ENCODE data around the gene SPATS2.

SPATS2 gene

DNA sequence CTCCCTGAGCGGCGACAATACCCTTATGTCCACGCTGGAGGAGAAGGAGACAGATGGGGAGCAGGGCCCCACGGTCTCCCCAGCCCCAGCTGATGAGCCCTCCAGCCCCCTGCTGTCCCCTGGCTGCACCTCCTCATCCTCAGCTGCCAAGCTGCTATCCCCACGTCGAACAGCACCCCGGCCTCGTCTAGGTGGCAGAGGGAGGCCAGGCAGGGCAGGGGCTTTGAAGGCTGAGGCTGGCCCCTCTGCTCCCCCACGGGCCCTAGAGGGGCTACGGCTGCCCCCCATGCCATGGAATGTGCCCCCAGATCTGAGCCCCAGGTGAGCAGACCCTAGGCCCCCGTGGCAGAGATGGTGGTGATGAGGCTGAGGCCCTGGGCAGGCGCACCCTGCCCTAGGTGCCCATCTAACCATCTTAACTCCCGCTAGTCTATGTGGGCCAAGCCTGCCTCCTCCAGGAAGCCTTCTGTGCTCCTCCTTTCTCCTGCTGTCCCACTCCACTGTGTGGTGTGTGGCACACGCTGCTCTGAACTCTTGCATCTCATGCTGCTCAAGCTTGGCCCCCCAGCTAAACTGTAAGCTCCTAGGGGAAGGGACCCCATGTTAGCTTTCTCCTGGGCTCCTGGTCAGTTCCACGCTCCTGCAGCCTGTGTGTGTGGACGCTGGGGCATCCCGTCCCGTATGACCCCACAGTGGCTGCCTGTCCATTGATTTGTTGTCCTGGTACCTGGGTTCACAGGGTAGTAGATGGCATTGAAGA lies 188.5 kb downstream of the SPATS2 start:
- TF ChIP-seq, protein P1, sequence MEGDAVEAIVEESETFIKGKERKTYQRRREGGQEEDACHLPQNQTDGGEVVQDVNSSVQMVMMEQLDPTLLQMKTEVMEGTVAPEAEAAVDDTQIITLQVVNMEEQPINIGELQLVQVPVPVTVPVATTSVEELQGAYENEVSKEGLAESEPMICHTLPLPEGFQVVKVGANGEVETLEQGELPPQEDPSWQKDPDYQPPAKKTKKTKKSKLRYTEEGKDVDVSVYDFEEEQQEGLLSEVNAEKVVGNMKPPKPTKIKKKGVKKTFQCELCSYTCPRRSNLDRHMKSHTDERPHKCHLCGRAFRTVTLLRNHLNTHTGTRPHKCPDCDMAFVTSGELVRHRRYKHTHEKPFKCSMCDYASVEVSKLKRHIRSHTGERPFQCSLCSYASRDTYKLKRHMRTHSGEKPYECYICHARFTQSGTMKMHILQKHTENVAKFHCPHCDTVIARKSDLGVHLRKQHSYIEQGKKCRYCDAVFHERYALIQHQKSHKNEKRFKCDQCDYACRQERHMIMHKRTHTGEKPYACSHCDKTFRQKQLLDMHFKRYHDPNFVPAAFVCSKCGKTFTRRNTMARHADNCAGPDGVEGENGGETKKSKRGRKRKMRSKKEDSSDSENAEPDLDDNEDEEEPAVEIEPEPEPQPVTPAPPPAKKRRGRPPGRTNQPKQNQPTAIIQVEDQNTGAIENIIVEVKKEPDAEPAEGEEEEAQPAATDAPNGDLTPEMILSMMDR (IDR thresholded peaks at IDR 0.05; ENCODE audit: low read depth, low read length), result no peak
- DNase-seq (ENCODE audit: extremely low read depth, low read depth), result no peak

DNA sequence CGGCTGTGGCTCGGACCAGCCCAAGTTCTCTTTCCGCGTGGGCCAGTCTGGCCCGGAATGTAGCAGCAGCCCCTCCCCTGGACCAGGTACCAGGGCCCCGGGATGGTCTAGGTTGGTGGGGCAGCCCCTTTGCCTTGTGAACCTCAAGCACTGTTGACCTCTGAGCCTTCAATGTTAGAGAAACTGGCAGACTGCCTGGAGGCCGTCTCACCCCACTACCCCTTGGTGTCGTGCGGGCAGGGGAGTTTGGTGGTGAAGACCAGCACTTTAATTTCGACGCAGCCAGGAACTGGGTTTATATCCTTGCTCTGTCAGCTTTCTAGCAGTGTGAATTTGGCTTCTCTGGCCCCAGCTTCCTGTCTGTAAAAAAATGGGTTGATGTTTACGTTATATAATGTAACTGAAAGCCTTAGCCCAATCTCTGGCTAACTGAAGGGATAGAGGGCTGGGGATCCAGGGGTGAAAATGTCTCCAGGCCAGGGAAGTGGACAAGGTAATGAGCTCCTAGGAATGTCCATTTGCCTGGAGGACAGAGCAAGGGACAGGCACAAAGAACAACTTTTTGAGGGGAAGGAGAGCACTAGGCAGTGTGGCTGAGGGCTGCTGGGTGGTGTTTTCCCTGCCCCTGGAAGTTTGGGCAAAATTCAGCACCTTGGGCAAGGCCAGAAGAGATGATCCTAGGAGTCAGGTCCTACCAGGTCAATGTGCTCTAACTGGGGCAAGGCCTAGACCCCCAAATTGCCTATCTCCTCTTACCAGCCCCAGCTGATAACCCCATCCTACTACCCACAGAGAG lies 189.3 kb downstream of the SPATS2 start:
- DNase-seq (ENCODE audit: extremely low read depth, low read depth), result no peak
- TF ChIP-seq, protein P1 (IDR thresholded peaks at IDR 0.05; ENCODE audit: low read depth, low read length), result no peak

DNA sequence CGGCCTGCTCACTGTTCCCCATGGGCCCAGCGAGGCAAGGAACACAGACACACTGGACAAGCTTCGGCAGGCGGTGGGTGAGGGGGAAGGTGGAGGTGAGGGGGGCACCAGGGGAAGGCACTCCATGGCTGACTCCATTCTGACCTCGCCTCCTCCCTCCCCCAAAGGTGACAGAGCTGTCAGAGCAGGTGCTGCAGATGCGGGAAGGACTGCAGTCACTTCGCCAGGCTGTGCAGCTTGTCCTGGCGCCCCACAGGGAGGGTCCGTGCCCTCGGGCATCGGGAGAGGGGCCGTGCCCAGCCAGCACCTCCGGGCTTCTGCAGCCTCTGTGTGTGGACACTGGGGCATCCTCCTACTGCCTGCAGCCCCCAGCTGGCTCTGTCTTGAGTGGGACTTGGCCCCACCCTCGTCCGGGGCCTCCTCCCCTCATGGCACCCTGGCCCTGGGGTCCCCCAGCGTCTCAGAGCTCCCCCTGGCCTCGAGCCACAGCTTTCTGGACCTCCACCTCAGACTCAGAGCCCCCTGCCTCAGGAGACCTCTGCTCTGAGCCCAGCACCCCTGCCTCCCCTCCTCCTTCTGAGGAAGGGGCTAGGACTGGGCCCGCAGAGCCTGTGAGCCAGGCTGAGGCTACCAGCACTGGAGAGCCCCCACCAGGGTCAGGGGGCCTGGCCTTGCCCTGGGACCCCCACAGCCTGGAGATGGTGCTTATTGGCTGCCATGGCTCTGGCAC lies 190.1 kb downstream of the SPATS2 start:
- TF ChIP-seq, protein P1 (IDR thresholded peaks at IDR 0.05; ENCODE audit: low read depth, low read length), result no peak
- DNase-seq (ENCODE audit: extremely low read depth, low read depth), result no peak

DNA sequence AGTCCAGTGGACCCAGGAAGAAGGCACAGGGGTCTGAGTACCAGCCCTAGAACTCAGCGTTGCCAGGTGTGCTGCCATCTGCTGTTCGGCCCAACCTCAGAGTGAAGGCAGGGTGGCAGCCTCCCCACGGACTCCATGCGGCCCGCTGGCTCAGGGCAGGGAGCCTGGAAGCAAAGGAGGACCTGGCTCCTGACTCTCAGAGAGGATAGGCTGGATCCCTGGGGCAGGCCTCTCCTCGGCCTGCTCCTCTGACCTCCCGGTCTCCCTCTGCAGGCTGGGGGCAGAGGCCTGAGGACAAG lies 190.6 kb downstream of the SPATS2 start:
- DNase-seq (ENCODE audit: extremely low read depth, low read depth), result no peak
- TF ChIP-seq, protein P1 (IDR thresholded peaks at IDR 0.05; ENCODE audit: low read depth, low read length), result no peak; the same call in 1 of the 2 replicates

DNA sequence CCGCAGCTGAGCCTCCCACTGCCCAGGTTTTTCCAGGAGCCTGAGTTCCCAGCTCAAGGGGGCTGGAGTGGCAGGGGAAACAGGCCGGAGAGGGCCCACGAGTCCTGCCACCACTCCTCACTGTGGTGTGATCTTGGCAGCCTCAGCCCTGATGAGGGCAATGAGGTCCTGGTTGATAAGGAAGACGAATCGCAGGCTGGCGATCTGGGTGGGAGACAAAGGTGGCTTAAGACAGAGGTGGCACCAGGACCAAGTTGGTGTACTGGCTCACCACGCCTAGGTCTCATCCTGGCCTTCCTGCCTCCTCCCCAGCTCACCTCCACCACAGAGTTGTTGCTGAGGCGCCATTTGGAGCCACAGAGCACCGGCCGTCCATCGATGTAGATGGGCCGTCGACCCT lies 191.3 kb downstream of the SPATS2 start:
- TF ChIP-seq, protein P1 (IDR thresholded peaks at IDR 0.05; ENCODE audit: low read depth, low read length), result no peak
- no peak for DNase-seq (ENCODE audit: extremely low read depth, low read depth)

DNA sequence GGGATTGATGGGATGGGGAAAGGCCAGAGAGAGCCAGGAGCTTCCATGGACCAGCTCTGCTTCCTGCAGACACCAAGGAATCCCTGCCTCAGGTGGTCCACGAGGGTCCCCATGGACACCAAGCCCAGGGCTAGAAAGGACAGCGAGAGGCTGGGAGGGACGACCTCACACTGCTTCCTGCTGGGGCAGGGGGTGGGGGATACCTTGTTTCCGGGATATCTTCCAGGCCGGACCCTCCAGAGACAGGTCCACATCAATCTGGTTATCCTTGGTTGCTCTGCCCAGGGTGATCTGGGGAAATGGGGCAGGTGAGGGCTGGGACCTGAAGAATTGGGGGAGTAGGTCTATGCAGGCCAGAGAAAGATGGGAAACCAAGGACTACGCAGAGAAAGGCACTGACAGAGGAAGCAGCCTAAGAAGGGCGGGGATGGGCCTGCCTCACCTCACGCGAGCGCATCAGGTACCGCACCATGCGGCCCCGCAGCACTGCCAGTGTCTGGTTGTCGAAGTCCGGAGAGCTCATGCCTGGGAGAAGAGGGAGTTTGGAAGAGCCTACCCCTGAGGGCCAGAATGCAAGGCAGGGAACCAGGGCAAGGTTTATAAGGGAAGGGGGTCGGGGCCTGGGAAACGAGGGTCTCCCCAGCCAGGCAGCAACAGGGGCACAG lies 191.9 kb downstream of the SPATS2 start:
- TF ChIP-seq, protein P1 (IDR thresholded peaks at IDR 0.05; ENCODE audit: low read depth, low read length), result no peak
- DNase-seq (ENCODE audit: extremely low read depth, low read depth), result no peak
